DOHH2 (cell line): ENCODE data around the gene RNF17.

ENCODE experiments used
- EZH2phosphoT487 ChIP-seq: fragments of 200-600 bp; sonication (generic); IDR thresholded peaks from 2 replicates; pipeline ENCODE4 v1.6.1; 2017; ENCODE audit warnings: borderline replicate concordance, mild to moderate bottlenecking, antibody characterized with exemption, low read length, moderate library complexity, mixed read lengths
- TF ChIP-seq, protein P1 (sequence below): fragments of 200-600 bp; sonication (generic); IDR thresholded peaks from one replicate; pipeline ENCODE4 v1.5.1; 2014; ENCODE audit warnings: antibody characterized with exemption, mild to moderate bottlenecking, low read depth, low read length; ENCODE audit not compliant: poor library complexity, severe bottlenecking

GRCh38 chr13:24866488-24866887 is 102.5 kb downstream of the RNF17 start:
- TF ChIP-seq, protein P1, sequence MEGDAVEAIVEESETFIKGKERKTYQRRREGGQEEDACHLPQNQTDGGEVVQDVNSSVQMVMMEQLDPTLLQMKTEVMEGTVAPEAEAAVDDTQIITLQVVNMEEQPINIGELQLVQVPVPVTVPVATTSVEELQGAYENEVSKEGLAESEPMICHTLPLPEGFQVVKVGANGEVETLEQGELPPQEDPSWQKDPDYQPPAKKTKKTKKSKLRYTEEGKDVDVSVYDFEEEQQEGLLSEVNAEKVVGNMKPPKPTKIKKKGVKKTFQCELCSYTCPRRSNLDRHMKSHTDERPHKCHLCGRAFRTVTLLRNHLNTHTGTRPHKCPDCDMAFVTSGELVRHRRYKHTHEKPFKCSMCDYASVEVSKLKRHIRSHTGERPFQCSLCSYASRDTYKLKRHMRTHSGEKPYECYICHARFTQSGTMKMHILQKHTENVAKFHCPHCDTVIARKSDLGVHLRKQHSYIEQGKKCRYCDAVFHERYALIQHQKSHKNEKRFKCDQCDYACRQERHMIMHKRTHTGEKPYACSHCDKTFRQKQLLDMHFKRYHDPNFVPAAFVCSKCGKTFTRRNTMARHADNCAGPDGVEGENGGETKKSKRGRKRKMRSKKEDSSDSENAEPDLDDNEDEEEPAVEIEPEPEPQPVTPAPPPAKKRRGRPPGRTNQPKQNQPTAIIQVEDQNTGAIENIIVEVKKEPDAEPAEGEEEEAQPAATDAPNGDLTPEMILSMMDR: no peak
- no peak for TF ChIP-seq EZH2phosphoT487
